Activated CD8-positive, alpha-beta T cell treated with anti-CD3 and anti-CD28 coated beads for 36 hours (primary cell): Measurements from ENCODE around the gene DBF4B. TPM values are rescaled to one million over a fixed set of nuclear protein-coding genes. Genes with fewer than 3 reads are reported as not detected.

Experiments used
- ATAC-seq: fragments of 200-7000 bp; cut with Tn5 transposase; one replicate; pipeline ENCODE4 v1.10.0; 2021; ENCODE audit warnings: mild to moderate bottlenecking, moderate library complexity
- CTCF ChIA-PET: fragments of 350-600 bp; sonication (Branson Sonifier 250); formaldehyde crosslinking; loops from one replicate; lab custom pipeline; 2021; ENCODE audit warnings: antibody characterized with exemption; lab: Charles Lee
- POLR2A ChIA-PET: fragments of 350-600 bp; sonication (Branson Sonifier 250); formaldehyde crosslinking; loops from one replicate; lab custom pipeline; 2021; ENCODE audit warnings: antibody characterized with exemption; lab: Charles Lee
- DNase-seq: peaks from one replicate; pipeline ENCODE4 v3.0.0-alpha.2; 2020
- H3K27ac Mint-ChIP-seq: one replicate; pipeline ENCODE4 v1.8.0; 2021; ENCODE audit warnings: mild to moderate bottlenecking, mixed read lengths
- H3K27me3 Mint-ChIP-seq: one replicate; pipeline ENCODE4 v1.8.0; 2021; ENCODE audit warnings: mixed read lengths
- H3K36me3 Mint-ChIP-seq: one replicate; pipeline ENCODE4 v1.8.0; 2021; ENCODE audit warnings: low read depth, mixed read lengths
- H3K4me1 Mint-ChIP-seq: one replicate; pipeline ENCODE4 v1.8.0; 2021; ENCODE audit warnings: low read depth, mixed read lengths
- H3K4me3 Mint-ChIP-seq: one replicate; pipeline ENCODE4 v1.8.0; 2021; ENCODE audit warnings: mild to moderate bottlenecking, moderate library complexity, mixed read lengths
- H3K9me3 Mint-ChIP-seq: one replicate; pipeline ENCODE4 v1.8.0; 2021; ENCODE audit warnings: mixed read lengths
- CTCF ChIP-seq: fragments of 200-600 bp; IDR thresholded peaks from one replicate; pipeline ENCODE4 v1.8.0; 2022; ENCODE audit warnings: antibody characterized with exemption, mild to moderate bottlenecking
- intact Hi-C: fragments of 100-400 bp; cut with micrococcal nuclease; formaldehyde crosslinking; loops from one replicate; pipeline ENCODE4 v1.10.0; 2022
- total RNA-seq, 2 experiments: library from RNA; stranded (reverse); gene quantifications; one replicate each; pipeline ENCODE4 v1.2.3, GENCODE V29; 2021

Gene DBF4B
- total RNA-seq, 2 experiments from 2014 or later: 23.3 to 25.5 TPM

- Mint-ChIP-seq H3K9me3 (no peaks in the 10 kb centered on the region), H3K27ac (no peak overlapping the region), H3K4me3 (no peak overlapping the region), H3K36me3 (no peaks in the 10 kb centered on the region), H3K27me3 (no peaks in the 10 kb centered on the region), H3K4me1 (no peaks in the 10 kb centered on the region)
- ChIA-PET POLR2A (no interaction called here), CTCF (no interaction called here)
- no peak for DNase-seq
- no peak for ATAC-seq
- TF ChIP-seq CTCF: no peak
- intact Hi-C loops: no loop called here
These were observed 78.2 kb downstream of the DBF4B start for GRCh38 chr17:44786551-44787081.

- POLR2A ChIA-PET: no interaction called here
- no peak overlapping the region for H3K27ac Mint-ChIP-seq
- DNase-seq: no peak
- intact Hi-C loops: no loop called here
- no peaks in the 10 kb centered on the region for H3K9me3 Mint-ChIP-seq
- ATAC-seq: no peak
- no peaks in the 10 kb centered on the region for H3K4me1 Mint-ChIP-seq
- CTCF ChIA-PET: no interaction called here
- H3K27me3 Mint-ChIP-seq: no peaks in the 10 kb centered on the region
- no peak overlapping the region for H3K4me3 Mint-ChIP-seq
- no peak for TF ChIP-seq CTCF
- no peaks in the 10 kb centered on the region for H3K36me3 Mint-ChIP-seq
These were observed 78.9 kb downstream of the DBF4B start for GRCh38 chr17:44787271-44787940.

- Mint-ChIP-seq H3K9me3 (no peaks in the 10 kb centered on the region), H3K4me1 (no peaks in the 10 kb centered on the region), H3K36me3 (no peaks in the 10 kb centered on the region), H3K4me3 (no peak overlapping the region), H3K27ac (no peak overlapping the region), H3K27me3 (no peaks in the 10 kb centered on the region)
- ATAC-seq: no peak
- no peak for TF ChIP-seq CTCF
- intact Hi-C loops: no loop called here
- ChIA-PET CTCF (no interaction called here), POLR2A (no interaction called here)
- no peak for DNase-seq
These were observed 79.7 kb downstream of the DBF4B start for GRCh38 chr17:44788139-44788538.

GRCh38 chr17:44792276-44792675, 83.8 kb downstream of the DBF4B start:
- no peaks in the 10 kb centered on the region for H3K9me3 Mint-ChIP-seq
- ChIA-PET CTCF (interaction anchor here (0.6 to 3.0 kb wide), 2 partner anchors 13 to 258 kb away, joined by 3 to 11 read pairs; no protein-coding TSS in a partner anchor), POLR2A (no interaction called here)
- no peak overlapping the region for H3K4me3 Mint-ChIP-seq
- ATAC-seq (no peak), DNase-seq (no peak)
- intact Hi-C loops: no loop called here
- TF ChIP-seq CTCF: no peak
- H3K36me3 Mint-ChIP-seq: no peaks in the 10 kb centered on the region
- H3K27ac Mint-ChIP-seq: no peak overlapping the region
- peaks cover 4% of the 10 kb centered on the region for H3K4me1 Mint-ChIP-seq
- no peaks in the 10 kb centered on the region for H3K27me3 Mint-ChIP-seq
